SIG-M5 treated with dmso at 0.1 percent for 504 hours (cell line): ENCODE measurements around the gene ZYG11A.
A peak's percentile ranks its signal among the peaks of the same experiment; 100 is the strongest.

Experiments
- DNase-seq: peaks from one replicate; lab custom pipeline; 2025; ENCODE audit not compliant: unreplicated experiment; lab: John Stamatoyannopoulos, UW

ZYG11A gene

DNA sequence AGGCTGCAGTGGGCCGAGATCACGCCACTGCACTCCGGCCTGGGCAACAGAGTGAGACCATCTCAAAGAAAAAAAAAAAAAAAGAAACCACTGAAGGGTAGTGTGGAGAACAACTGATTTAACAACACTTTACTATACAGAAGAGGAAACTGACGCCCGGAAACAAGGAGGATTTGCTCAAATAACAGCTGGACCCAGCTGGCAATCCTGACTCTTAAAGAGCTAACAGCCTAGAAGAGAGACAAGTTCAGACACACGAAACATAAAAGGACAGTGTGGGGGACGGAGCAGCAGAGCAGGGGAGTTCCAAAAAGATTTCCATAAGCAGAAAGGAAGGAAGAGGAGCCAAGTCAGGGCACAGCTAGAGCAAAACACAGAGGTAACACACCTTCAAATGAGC lies 74.6 kb downstream of the ZYG11A start:
- DNase-seq, result no peak

DNA sequence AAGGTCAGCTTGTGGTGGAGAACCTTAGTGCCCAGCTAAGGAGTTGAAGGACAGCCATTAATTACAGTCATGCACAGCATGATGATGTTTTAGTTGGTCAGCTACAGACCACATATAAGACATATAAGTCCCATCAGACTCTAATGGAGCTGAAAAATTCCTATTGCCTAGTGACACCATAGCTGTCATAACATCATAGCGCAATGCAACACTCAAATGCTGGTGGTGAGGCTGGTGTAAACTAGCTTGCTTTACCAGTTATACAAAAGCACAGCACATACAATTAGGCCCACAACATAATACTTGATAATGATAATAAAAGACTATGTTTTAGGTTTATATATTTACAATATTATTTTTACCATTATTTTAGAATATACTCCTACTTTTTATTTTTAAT lies 75.0 kb downstream of the ZYG11A start:
- no peak for DNase-seq

DNA sequence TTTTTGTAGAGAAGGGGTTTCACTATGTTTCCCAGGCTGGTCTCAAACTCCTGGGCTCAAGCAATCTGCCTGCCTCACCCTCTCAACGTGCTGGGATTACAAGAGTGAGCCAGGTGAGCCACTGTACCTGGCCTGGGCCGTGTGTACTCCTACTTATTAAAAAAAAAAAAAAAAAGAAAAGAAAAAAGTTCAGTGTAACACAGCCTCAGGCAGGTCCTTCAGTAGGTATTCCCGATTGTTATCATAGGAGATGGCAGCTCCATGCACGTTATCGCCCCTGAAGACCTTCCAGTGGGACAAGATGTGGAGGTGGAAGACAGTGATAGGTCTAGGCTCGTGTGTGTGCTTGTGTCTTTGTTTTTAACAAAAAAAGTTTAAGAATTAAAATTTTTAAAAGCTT lies 75.6 kb downstream of the ZYG11A start:
- DNase-seq, result no peak

DNA sequence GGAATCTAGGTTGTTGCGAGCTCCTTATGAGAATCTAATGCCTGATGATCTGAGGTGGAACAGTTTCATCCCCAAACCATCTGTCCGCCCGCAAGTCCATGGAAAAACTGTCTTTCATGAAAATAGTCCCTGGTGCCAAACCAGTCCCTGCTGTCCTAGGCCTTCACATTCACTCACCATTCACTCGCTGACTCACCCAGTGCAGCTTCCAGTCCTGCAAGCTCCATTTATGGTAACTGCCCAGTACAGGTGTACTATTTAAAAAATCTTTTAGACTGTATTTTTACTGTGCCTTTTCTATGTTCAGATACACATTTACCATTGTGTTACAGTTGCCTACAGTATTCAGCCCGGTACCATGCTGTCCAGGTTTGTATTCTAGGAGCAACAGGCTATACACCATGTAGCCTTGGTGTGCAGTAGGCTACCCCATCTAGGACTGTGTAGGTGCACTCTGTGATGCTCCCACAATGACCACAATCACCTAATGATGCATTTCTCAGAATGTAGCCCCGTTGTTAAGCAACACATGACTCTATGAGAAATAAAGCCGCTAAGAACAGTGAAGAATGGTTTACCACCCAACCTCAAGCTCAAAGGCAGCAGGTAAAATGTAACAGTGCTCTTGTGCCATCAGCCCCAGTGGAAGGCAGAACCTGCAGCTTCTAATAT lies 76.6 kb downstream of the ZYG11A start:
- DNase-seq, result no peak

DNA sequence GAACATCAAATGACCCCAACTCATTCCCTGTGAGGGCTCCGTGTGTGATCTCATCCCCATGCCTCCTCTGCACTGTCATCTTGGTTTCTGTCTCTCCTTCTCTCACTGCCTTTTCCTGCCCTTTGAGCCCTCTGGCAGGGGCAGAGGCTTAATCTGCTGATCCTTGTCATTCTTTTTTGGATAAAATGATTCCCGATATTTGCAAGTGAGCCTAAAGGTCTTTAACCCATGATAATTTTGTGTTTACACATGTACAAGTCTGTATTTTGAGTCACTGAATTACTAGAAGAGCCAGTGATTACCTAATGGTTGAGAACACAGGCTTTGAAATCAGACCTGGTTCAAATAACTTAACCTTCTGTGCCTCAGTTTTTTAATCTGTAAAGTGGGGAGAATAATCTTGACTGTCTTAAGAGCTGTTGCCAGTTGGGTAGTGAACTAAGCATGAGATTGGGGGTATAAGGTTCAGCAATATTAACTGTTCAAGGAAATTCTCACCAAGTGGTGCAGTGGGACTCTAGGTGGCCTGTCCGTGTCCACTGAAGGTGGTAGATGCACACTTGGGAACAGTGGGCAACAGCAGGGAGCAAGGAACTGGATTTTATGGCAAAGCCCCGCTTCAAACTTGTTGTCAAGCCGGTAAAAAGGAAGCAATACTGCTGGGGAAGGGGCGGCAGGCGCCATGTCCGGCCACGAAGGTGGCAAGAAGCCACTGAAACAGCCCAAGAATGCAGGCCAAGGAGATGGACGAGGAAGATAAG lies 77.3 kb downstream of the ZYG11A start:
- no peak for DNase-seq

DNA sequence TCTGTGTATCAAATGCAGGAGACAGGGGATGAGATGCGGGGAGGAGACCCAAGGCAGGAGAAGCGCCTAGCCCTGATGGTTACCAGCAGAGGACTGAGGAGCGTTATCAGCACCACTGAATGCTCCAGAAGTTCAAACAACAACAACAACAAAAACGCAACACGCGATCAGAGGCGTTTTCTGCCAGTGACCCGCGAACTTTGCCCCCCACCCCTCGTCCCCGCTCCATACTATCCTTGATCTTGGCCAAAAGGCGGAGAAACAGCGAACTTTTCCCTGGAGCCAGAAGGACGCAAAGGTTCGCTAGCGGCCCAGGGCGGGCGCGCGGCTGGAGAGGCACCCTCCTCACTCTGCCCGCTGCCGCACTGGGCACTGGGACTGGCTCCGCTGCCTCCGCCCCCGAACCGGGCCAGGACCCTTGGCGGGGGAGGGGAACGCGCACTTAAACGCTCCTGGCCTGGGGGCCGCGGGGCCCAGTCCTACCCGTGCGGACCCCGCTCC lies 78.3 kb downstream of the ZYG11A start:
- no peak for DNase-seq

DNA sequence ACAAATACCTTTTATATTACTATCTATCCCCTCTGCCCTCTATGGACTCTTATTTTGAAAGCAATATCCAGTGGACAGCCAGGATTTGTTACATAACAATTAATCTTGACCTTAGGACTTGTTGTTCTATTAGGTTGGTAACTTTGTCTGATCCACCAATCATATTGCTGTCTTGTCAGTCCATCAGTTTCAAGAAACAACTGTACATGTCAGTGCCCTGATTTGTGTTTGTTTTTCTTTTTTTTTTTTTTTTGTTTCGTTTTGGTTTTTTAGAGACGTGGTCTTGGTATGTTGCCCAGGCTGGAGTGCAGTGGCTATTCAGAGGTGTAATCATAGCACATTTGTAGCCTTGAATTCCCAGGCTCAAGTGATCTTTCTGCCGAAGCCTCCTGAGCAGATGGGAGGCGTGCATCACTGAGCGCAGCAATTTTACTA lies 83.0 kb downstream of the ZYG11A start:
- no peak for DNase-seq

DNA sequence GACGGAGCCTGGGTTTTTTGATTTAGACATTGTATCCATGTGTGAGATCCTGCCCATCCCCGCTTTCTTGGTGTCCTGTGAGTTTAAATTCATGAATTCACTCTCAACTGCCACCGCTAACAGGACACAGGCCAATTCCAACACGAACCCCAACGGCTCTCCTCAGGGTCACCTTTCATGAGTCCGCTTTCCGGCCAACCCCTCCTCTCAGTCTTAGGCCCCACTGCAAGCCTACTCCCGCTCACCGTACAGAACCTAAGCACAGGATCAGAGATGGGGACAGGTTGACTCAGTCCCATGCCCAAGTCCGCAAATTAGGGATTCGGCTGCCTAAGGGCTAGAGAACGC lies 84.3 kb downstream of the ZYG11A start:
- DNase-seq, result no peak

DNA sequence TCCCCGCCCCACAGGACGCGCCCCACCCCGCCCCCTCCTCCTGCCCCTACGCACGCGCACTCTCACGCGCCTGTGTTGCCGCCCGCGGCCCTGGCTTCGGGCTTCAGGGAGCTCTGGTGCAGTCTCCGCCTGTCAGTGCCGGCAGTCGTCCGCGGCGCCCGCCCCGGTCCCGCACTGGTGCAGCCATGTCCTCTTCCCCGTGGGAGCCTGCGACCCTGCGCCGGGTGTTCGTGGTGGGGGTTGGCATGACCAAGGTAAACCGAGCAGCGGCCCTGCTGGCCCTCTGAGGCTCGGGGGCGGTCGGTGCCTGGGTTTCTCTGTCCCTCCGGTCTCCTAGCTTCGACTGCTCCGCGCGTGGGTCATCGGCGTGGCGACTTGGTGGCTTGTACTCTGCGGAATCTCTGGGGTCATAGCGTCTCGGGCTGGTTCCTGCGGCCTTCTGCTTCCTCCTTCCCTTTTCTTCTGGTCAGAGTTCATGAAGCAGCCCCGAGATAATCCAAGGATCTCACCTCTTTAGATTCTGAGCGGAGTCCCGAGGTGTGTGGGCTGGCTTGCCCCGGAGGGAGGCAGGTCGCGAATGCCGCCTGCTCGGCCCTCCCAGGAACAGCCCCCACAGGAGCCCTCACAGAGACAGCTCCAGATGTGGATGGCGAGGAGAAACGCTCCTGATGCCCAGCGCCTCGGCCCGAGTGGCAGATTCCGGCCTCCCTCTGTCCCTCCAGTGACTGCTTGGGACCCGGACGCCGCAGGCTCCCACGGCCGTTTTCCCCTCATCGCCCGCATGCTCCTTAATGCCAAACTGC lies 84.9 kb downstream of the ZYG11A start, which contains the start of gene SCP2:
Gene SCP2, plus strand, starts transcription at position 65 of the 803 bp plus-strand sequence. Its CDS starts 121 bp downstream, at position 186.
- DNase-seq, result peak; percentile 18

DNA sequence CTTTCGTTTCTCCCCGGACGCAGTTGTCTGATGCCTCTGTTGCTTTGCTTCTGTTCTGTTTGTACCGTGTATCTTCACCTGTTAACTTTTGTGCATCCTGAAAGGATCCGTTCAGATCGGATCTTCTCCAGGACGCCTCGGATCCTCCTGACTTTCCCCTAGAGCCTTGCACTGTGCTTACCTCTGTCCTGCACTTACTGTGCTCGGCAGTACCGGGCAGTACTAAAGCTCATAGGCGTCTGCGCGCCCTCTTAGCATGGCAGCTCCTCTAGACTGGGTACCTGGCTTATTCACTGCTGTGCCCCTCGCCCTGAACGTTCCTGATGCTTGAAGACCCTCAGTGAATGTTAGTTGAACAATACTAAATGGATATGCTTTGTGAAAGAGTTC lies 85.5 kb downstream of the ZYG11A start:
- DNase-seq, result no peak

DNA sequence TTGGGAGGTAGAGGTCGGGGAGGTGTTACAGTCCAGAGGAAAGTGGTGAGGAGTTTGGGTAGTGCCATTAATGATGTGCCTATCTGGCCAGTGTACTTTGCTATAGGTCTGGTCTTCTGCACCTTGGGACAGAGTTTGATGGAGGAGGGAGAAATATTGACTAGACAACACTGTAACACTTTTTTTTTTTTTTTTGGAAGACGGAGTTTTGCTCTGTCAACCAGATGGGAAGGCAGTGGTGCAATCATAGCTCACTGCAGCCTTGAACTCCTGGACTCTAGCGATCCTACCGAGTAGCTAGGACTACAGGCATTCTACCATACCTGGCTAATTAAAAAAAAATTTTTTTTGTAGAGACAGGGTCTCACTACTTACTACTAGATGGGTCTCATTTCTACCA lies 86.5 kb downstream of the ZYG11A start:
- DNase-seq, result no peak

DNA sequence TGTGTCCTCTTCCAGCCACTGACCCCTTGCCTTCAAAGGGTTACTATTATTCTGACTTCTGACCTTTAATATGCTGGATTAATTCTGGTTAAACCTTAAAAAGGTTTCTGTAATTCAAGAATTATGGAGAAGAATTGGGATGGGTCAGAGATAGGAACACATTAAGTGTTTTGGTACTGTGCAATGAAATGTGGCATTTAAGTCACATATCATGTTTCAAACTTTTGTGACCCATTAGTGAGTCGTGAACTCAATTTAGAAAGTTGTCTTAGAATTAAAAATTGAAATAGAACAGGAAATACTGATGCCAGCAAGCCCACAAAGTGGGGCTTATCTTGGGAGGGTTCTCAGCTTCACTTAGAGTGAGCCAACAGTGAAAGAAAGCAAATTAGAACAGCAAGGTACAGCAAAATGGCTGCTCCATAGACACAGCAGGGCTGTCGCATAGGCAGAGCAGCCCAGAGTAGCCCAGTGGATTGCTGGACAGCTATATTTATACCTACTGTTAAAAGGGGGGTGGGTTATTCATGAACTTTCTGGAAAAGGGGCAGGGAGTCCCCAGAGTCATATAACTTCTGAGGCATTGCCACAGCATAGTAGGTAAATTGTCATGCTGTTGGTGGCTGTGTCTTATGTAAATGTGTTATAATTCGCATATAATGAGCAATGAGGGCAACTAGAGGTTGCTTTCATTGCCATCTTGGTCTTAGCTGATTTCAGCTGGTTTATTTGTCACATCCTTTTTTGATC lies 95.0 kb downstream of the ZYG11A start:
- DNase-seq, result no peak

DNA sequence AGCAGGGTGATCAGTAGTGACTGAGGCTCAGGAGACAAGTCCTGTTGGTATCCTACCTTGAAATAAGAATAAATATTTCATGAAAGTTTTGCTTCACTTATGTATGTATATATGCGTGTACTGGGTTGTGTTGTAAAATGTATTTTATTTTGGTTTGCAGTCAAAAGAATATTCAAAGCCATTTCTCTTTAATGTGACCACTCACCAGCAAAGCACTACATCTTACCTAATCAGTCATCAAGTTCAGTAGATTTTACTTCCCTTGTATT lies 95.6 kb downstream of the ZYG11A start:
- no peak for DNase-seq

DNA sequence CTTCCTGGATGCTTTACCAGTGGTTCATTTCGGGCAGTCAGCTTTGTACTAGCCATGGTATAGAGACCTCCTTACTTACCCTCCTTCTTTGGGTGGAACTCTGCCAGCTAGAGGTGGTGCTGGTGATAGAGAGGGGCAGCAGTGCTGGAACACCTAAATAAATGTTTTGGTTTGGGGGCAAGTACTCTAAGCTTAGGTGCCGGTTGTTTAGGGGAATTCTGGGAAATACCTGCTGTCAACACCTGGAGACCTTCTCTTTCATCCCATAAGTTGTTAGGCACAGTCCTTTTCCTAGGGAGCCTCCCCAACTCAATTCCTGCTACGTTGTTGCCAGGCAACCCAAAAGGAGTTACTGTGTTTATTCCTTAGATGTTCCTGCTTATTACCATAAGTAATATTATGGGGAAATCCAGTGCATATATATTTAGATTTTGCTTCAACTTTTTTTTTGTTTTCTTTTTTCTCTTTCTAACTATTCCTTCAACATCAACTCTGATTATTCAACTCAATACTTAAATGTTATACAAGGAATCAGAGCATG lies 101.4 kb downstream of the ZYG11A start:
- no peak for DNase-seq

DNA sequence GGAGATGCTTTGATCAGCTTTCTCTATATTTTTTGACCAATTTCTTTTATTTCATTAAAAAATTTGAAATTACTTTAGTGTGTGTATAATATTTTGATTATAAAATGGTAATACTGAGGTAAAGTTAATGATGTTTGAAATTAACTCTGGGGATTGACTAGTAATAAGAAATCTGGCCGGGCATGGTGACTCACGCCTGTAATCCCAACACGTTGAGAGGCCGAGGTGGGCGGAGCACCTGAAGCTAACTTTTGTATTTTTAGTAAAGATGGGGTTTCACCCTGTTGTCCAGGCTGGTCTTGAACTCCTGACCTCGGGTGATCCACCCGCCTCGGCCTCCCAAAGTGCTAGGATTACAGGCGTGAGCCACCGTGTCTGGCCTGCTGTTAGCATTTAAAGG lies 102.0 kb downstream of the ZYG11A start:
- no peak for DNase-seq
